K562 (cell line): ENCODE results near the gene USP35. TPM values are rescaled to one million over a fixed set of nuclear protein-coding genes. Genes with fewer than 3 reads are reported as not detected.

ENCODE experiments used
- ATAC-seq: fragments of 200-7000 bp; cut with Tn5 transposase; 3 replicates; pipeline ENCODE4 v1.9.1; 2020; ENCODE audit warnings: moderate library complexity
- BruUV-seq: library from RNA; stranded (reverse); fragments of 400-500 nt; replicated peaks from 2 replicates; lab custom pipeline; 2021; lab: Mats Ljungman, UMichigan
- CTCF ChIA-PET: fragments of 300-600 bp; formaldehyde crosslinking; extraction: SDS; loops from one replicate; lab custom pipeline; 2021; ENCODE audit warnings: low intra/inter-chr PET ratio; lab: Yijun Ruan, JAX
- POLR2A ChIA-PET: fragments of 300-600, 350-650 bp; sonication (Branson Sonifier 250); formaldehyde crosslinking; extraction: SDS; loops from one replicate; lab custom pipeline; 2021; ENCODE audit warnings: antibody characterized with exemption, inconsistent platforms; lab: Yijun Ruan, JAX
- DNase-seq, 4 experiments: peaks; one replicate each; pipeline versions ENCODE4 v3.0.0 to v3.0.0-alpha.2; 2011 to 2018; ENCODE audit warnings: low spot score in 3 of 4, mixed read lengths in 3 of 4; ENCODE audit errors: extremely low read depth in 1 of 4
- FAIRE-seq: peaks from 2 replicates; lab custom pipeline; 2011; peaks lifted over from hg19 to GRCh38; lab: Jason Lieb, UNC
- H2AFZ ChIP-seq: 2 replicates; pipeline ENCODE4 v1.6.0; 2011; ENCODE audit warnings: low read depth, low read length, control low read depth, inconsistent platforms
- H3K27ac ChIP-seq: fragments of 200-600 bp; 3 replicates; pipeline ENCODE4 v1.8.0; 2011; ENCODE audit warnings: low read depth, mild to moderate bottlenecking, control low read depth, inconsistent platforms, low read length, moderate library complexity, mixed read lengths; ENCODE audit errors: extremely low read depth
- H3K27me3 ChIP-seq, 2 experiments: fragments of 300-600 bp in 1 of 2; 2 replicates in 1 of 2; 3 replicates in 1 of 2; pipeline versions ENCODE4 v1.6.0 to v1.8.0; 2011; ENCODE audit warnings: inconsistent platforms in 2 of 2, low read length in 2 of 2, mild to moderate bottlenecking in 1 of 2, mixed read lengths in 1 of 2, moderate library complexity in 1 of 2; ENCODE audit not compliant: control insufficient read depth in 2 of 2, insufficient read depth in 2 of 2
- H3K36me3 ChIP-seq: fragments of 300-600 bp; 3 replicates; pipeline ENCODE4 v1.8.0; 2011; ENCODE audit warnings: mild to moderate bottlenecking, low read length, inconsistent platforms; ENCODE audit not compliant: control insufficient read depth, insufficient read depth
- H3K4me1 ChIP-seq, 2 experiments: fragments of 200-600 bp in 1 of 2; replicated peaks in 1 of 2; 2 replicates in 1 of 2; 3 replicates in 1 of 2; pipeline versions ENCODE4 v1.5.1 to v1.8.0; 2011; ENCODE audit warnings: inconsistent platforms in 2 of 2, low read length in 2 of 2, mild to moderate bottlenecking in 1 of 2, mixed read lengths in 1 of 2, moderate library complexity in 1 of 2; ENCODE audit not compliant: control insufficient read depth in 2 of 2, insufficient read depth in 2 of 2
- H3K4me2 ChIP-seq: 2 replicates; pipeline ENCODE4 v1.6.1; 2011; ENCODE audit warnings: low read length, control low read depth, inconsistent platforms, mixed read lengths; ENCODE audit not compliant: insufficient read depth
- H3K4me3 ChIP-seq: fragments of 200-600 bp; sonication (generic), shearing (Covaris generic); 2 replicates; pipeline ENCODE4 v1.5.1; 2016; ENCODE audit warnings: control low read depth, inconsistent platforms
- H3K79me2 ChIP-seq: fragments of 200-600 bp; 3 replicates; pipeline ENCODE4 v1.8.0; 2011; ENCODE audit warnings: low read length, inconsistent platforms; ENCODE audit not compliant: control insufficient read depth, insufficient read depth
- H3K9ac ChIP-seq, 2 experiments: 2 replicates each; pipeline versions ENCODE4 v1.6.0 to v1.6.1; 2011; ENCODE audit warnings: low read depth in 2 of 2, low read length in 2 of 2, control low read depth in 1 of 2, inconsistent platforms in 1 of 2, mild to moderate bottlenecking in 1 of 2, mixed read lengths in 1 of 2; ENCODE audit not compliant: insufficient read depth in 1 of 2
- H3K9me1 ChIP-seq: one replicate; pipeline ENCODE4 v1.6.0; 2011; ENCODE audit warnings: inconsistent platforms, mild to moderate bottlenecking, low read length, moderate library complexity; ENCODE audit not compliant: control insufficient read depth, insufficient read depth
- H3K9me3 ChIP-seq: replicated peaks from 2 replicates; pipeline ENCODE4 v1.5.1; 2011; ENCODE audit warnings: low read depth, low read length, inconsistent platforms; ENCODE audit not compliant: control insufficient read depth, insufficient read depth
- H4K20me1 ChIP-seq: replicated peaks from 2 replicates; pipeline ENCODE4 v1.6.1; 2011; ENCODE audit warnings: low read length, inconsistent platforms, mixed read lengths; ENCODE audit not compliant: control insufficient read depth, insufficient read depth
- CCAR2 ChIP-seq: fragments of 200-400 bp; formaldehyde crosslinking; IDR thresholded peaks from 2 replicates; pipeline ENCODE4 v1.6.1; 2017; ENCODE audit warnings: mild to moderate bottlenecking, low read depth, low read length
- EP400 ChIP-seq: fragments of 450-650 bp; IDR thresholded peaks from 2 replicates; pipeline ENCODE4 v1.6.1; 2017; ENCODE audit warnings: antibody characterized with exemption, mild to moderate bottlenecking, moderate library complexity
- FOXM1 ChIP-seq, 2 experiments: fragments of 450-650 bp in 1 of 2; sonication (generic) in 1 of 2; formaldehyde crosslinking in 1 of 2; IDR thresholded peaks; 2 replicates each; pipeline versions ENCODE4 v1.6.1 to v1.9.0; 2017 to 2022; ENCODE audit warnings: low read depth in 2 of 2, mild to moderate bottlenecking in 2 of 2, missing genetic modification reagents in 1 of 2, moderate library complexity in 1 of 2
- GTF2F1 ChIP-seq: IDR thresholded peaks from 2 replicates; pipeline ENCODE4 v1.6.1; 2011; ENCODE audit warnings: low read depth, low read length, improper control_type of control experiment
- RBBP5 ChIP-seq: fragments of 200-600 bp; sonication (generic); IDR thresholded peaks from 2 replicates; pipeline ENCODE4 v1.6.1; 2012; ENCODE audit warnings: borderline replicate concordance, mild to moderate bottlenecking, low read length, control low read depth, inconsistent platforms; ENCODE audit not compliant: insufficient read depth, poor library complexity, severe bottlenecking
- SOX6 ChIP-seq: fragments of 450-650 bp; IDR thresholded peaks from 2 replicates; pipeline ENCODE4 v1.6.1; 2014; ENCODE audit warnings: mild to moderate bottlenecking
- U2AF1 ChIP-seq: fragments of 200-400 bp; formaldehyde crosslinking; optimal IDR thresholded peaks from 2 replicates; pipeline ENCODE3; 2017; ENCODE audit warnings: mild to moderate bottlenecking, low read depth, low read length, moderate library complexity
- ZKSCAN3 ChIP-seq: fragments of 250-450 bp; sonication (Bioruptor Pico); IDR thresholded peaks from 2 replicates; pipeline ENCODE4 v1.4.0; 2020
- WGBS: fragments of 100-300 bp; shearing (Covaris generic); methylation state at CpG from one replicate; pipeline ENCODE4 v1.1.6; 2016; ENCODE audit warnings: low coverage, mixed read lengths; ENCODE audit not compliant: insufficient coverage; ENCODE audit errors: missing lambda C conversion rate; 5-methylcytosine and 5-hydroxymethylcytosine counted together
- in situ Hi-C: fragments of 300-500 bp; cut with MboI; formaldehyde crosslinking; loops from 4 replicates; pipeline ENCODE4 v1.15.0; 2018; ENCODE audit warnings: inconsistent platforms, mixed read lengths
- intact Hi-C: fragments of 100-400 bp; cut with micrococcal nuclease; formaldehyde crosslinking; loops from 2 replicates; pipeline ENCODE4 v1.14.2; 2022
- polyA plus RNA-seq, 8 experiments: library from polyadenylated mRNA; depleted of rRNA in 4 of 8; stranded (reverse) in 5 of 8; unstranded in 3 of 8; fragments of >200 nt; fragmentation: Nextera tagmentation in 2 of 8; fragmentation: Illumina TruSeq in 1 of 8; extraction: Ambion mirVana in 2 of 8; extraction: Trizol in 1 of 8; gene quantifications; 2 replicates each; pipeline versions ENCODE4 v1.2.1 to v1.2.3, GENCODE V29; 2011 to 2014; ENCODE audit warnings: inconsistent platforms in 1 of 8, missing spikeins in 1 of 8
- total RNA-seq, 7 experiments: library from RNA; depleted of rRNA in 6 of 7; stranded (reverse); fragments of >200 nt in 6 of 7; fragmentation: Illumina TruSeq in 2 of 7; extraction: Trizol in 2 of 7; gene quantifications; 2 replicates each; pipeline versions ENCODE4 v1.2.1 to v1.2.3, GENCODE V29; 2011 to 2021; ENCODE audit warnings: low replicate concordance in 1 of 7
- TF ChIP-seq, protein P1 (sequence below): fragments of 250-450 bp; sonication (Bioruptor Pico); IDR thresholded peaks from 2 replicates; pipeline ENCODE4 v1.5.0; 2021; ENCODE audit warnings: mild to moderate bottlenecking, borderline replicate concordance
- TF ChIP-seq, protein P2 (sequence below): sonication (generic); formaldehyde crosslinking; IDR thresholded peaks from 2 replicates; pipeline ENCODE4 v1.8.0; 2022; ENCODE audit warnings: mild to moderate bottlenecking, missing genetic modification reagents
- TF ChIP-seq, protein P3 (sequence below): fragments of 450-650 bp; formaldehyde crosslinking; IDR thresholded peaks from 2 replicates; pipeline ENCODE4 v1.4.0; 2020; ENCODE audit warnings: mild to moderate bottlenecking, moderate library complexity
- TF ChIP-seq, protein P4 (sequence below), 2 experiments: fragments of 450-650 bp; IDR thresholded peaks; 2 replicates each; pipeline ENCODE4 v1.6.1; 2018; ENCODE audit warnings: mild to moderate bottlenecking in 2 of 2, low read depth in 1 of 2; ENCODE audit not compliant: partially characterized antibody in 2 of 2

The USP35 gene
- total and polyA plus RNA-seq, 9 of the 15 experiments (the other 6 are each of a cell fraction or from before 2014, with no cell fraction given), result 0.01 to 4.8 (median 3.6) TPM

- ChIA-PET CTCF (no interaction called here), POLR2A (interaction anchor here (0.7 kb wide), 1 partner anchor 12 kb away, joined by 3 read pairs; no protein-coding TSS in a partner anchor)
- Histone ChIP-seq H4K20me1 (no peaks in the 10 kb centered on the region), H3K4me2 (no peak overlapping the region), H3K9me3 (no peaks in the 10 kb centered on the region), H3K27me3 (no peaks in the 10 kb centered on the region), H2AFZ (no peak overlapping the region), H3K4me1 (peaks cover 9 to 17% of the 10 kb centered on the region in 2 experiments; a peak in 4 of 5 replicates), H3K9ac (no peak overlapping the region), H3K79me2 (no peaks in the 10 kb centered on the region), H3K4me3 (no peak overlapping the region), H3K36me3 (no peaks in the 10 kb centered on the region), H3K9me1 (no peaks in the 10 kb centered on the region), H3K27ac (no peak overlapping the region)
- WGBS, result 69% methylated on average over 6 of the region's 6 CpGs
- intact Hi-C loops (no loop called here), in situ Hi-C loops (no loop called here)
- ATAC-seq (no peak), DNase-seq (no peak), FAIRE-seq (no peak)
- BruUV-seq, result no TSS peak
- TF ChIP-seq GTF2F1 (no peak), SOX6 (no peak), FOXM1 (IDR thresholded peaks at IDR 0.05; ENCODE audit: low read depth) (no peak), FOXM1 (CRISPR knock-in tag; IDR thresholded peaks at IDR 0.05; ENCODE audit: low read depth) (no peak), CCAR2 (no peak), ZKSCAN3 (no peak), RBBP5 (no peak), EP400 (no peak), U2AF1 (no peak)
- TF ChIP-seq, protein P1, sequence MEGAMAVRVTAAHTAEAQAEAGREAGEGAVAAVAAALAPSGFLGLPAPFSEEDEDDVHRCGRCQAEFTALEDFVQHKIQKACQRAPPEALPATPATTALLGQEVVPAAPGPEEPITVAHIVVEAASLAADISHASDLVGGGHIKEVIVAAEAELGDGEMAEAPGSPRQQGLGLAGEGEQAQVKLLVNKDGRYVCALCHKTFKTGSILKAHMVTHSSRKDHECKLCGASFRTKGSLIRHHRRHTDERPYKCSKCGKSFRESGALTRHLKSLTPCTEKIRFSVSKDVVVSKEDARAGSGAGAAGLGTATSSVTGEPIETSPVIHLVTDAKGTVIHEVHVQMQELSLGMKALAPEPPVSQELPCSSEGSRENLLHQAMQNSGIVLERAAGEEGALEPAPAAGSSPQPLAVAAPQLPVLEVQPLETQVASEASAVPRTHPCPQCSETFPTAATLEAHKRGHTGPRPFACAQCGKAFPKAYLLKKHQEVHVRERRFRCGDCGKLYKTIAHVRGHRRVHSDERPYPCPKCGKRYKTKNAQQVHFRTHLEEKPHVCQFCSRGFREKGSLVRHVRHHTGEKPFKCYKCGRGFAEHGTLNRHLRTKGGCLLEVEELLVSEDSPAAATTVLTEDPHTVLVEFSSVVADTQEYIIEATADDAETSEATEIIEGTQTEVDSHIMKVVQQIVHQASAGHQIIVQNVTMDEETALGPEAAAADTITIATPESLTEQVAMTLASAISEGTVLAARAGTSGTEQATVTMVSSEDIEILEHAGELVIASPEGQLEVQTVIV (CRISPR knock-in tag), result no peak
- TF ChIP-seq, protein P2, sequence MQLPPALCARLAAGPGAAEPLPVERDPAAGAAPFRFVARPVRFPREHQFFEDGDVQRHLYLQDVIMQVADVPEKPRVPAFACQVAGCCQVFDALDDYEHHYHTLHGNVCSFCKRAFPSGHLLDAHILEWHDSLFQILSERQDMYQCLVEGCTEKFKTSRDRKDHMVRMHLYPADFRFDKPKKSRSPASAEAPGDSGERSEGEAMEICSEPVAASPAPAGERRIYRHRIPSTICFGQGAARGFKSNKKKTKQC (CRISPR knock-in tag), result no peak
- TF ChIP-seq, protein P3, sequence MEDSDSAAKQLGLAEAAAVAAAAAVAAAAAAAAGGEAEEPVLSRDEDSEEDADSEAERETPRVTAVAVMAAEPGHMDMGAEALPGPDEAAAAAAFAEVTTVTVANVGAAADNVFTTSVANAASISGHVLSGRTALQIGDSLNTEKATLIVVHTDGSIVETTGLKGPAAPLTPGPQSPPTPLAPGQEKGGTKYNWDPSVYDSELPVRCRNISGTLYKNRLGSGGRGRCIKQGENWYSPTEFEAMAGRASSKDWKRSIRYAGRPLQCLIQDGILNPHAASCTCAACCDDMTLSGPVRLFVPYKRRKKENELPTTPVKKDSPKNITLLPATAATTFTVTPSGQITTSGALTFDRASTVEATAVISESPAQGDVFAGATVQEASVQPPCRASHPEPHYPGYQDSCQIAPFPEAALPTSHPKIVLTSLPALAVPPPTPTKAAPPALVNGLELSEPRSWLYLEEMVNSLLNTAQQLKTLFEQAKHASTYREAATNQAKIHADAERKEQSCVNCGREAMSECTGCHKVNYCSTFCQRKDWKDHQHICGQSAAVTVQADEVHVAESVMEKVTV, result no peak
- TF ChIP-seq, protein P4, sequence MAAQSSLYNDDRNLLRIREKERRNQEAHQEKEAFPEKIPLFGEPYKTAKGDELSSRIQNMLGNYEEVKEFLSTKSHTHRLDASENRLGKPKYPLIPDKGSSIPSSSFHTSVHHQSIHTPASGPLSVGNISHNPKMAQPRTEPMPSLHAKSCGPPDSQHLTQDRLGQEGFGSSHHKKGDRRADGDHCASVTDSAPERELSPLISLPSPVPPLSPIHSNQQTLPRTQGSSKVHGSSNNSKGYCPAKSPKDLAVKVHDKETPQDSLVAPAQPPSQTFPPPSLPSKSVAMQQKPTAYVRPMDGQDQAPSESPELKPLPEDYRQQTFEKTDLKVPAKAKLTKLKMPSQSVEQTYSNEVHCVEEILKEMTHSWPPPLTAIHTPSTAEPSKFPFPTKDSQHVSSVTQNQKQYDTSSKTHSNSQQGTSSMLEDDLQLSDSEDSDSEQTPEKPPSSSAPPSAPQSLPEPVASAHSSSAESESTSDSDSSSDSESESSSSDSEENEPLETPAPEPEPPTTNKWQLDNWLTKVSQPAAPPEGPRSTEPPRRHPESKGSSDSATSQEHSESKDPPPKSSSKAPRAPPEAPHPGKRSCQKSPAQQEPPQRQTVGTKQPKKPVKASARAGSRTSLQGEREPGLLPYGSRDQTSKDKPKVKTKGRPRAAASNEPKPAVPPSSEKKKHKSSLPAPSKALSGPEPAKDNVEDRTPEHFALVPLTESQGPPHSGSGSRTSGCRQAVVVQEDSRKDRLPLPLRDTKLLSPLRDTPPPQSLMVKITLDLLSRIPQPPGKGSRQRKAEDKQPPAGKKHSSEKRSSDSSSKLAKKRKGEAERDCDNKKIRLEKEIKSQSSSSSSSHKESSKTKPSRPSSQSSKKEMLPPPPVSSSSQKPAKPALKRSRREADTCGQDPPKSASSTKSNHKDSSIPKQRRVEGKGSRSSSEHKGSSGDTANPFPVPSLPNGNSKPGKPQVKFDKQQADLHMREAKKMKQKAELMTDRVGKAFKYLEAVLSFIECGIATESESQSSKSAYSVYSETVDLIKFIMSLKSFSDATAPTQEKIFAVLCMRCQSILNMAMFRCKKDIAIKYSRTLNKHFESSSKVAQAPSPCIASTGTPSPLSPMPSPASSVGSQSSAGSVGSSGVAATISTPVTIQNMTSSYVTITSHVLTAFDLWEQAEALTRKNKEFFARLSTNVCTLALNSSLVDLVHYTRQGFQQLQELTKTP (IDR thresholded peaks at IDR 0.05; ENCODE audit: low read depth in 1 of 2, partially characterized antibody in 2 of 2), result no peak
Observed at GRCh38 chr11:78171951-78172350, 16.8 kb upstream of the USP35 start.
